Activated B cell treated with CpG ODN at 0.5 μM for 24 hours (primary cell): Measurements from ENCODE around the gene SND1. TPM values are rescaled to one million over a fixed set of nuclear protein-coding genes. Genes with fewer than 3 reads are reported as not detected.

Experiments used
- ATAC-seq: fragments of 200-7000 bp; cut with Tn5 transposase; one replicate; pipeline ENCODE4 v1.10.0; 2021; ENCODE audit warnings: low read depth, mild to moderate bottlenecking, moderate library complexity
- CTCF ChIA-PET: fragments of 350-600 bp; sonication (Branson Sonifier 250); formaldehyde crosslinking; loops from one replicate; lab custom pipeline; 2021; ENCODE audit warnings: antibody characterized with exemption; lab: Charles Lee
- POLR2A ChIA-PET: fragments of 350-600 bp; sonication (Branson Sonifier 250); formaldehyde crosslinking; loops from one replicate; lab custom pipeline; 2021; ENCODE audit warnings: antibody characterized with exemption; lab: Charles Lee
- DNase-seq: peaks from one replicate; pipeline ENCODE4 v3.0.0; 2022
- H3K27ac Mint-ChIP-seq: one replicate; pipeline ENCODE4 v1.8.0; 2020; ENCODE audit warnings: mixed read lengths
- H3K27me3 Mint-ChIP-seq: one replicate; pipeline ENCODE4 v1.8.0; 2021; ENCODE audit warnings: mixed read lengths
- H3K36me3 Mint-ChIP-seq: one replicate; pipeline ENCODE4 v1.8.0; 2021; ENCODE audit warnings: low read depth, mixed read lengths
- H3K4me1 Mint-ChIP-seq: one replicate; pipeline ENCODE4 v1.8.0; 2021; ENCODE audit warnings: mixed read lengths
- H3K4me3 Mint-ChIP-seq: one replicate; pipeline ENCODE4 v1.8.0; 2020; ENCODE audit warnings: mild to moderate bottlenecking, mixed read lengths
- H3K9me3 Mint-ChIP-seq: one replicate; pipeline ENCODE4 v1.8.0; 2020; ENCODE audit warnings: mixed read lengths
- intact Hi-C: fragments of 100-400 bp; cut with micrococcal nuclease; formaldehyde crosslinking; loops from one replicate; pipeline ENCODE4 v1.15.1; 2024
- total RNA-seq: library from RNA; stranded (reverse); gene quantifications from 2 replicates; pipeline ENCODE4 v1.2.3, GENCODE V29; 2022
- TF ChIP-seq, protein P1 (sequence below): fragments of 200-600 bp; IDR thresholded peaks from one replicate; pipeline ENCODE4 v1.8.0; 2022; ENCODE audit warnings: antibody characterized with exemption, mild to moderate bottlenecking

Gene SND1
- total RNA-seq, 1 donor from 2014 or later: 215 TPM

DNA sequence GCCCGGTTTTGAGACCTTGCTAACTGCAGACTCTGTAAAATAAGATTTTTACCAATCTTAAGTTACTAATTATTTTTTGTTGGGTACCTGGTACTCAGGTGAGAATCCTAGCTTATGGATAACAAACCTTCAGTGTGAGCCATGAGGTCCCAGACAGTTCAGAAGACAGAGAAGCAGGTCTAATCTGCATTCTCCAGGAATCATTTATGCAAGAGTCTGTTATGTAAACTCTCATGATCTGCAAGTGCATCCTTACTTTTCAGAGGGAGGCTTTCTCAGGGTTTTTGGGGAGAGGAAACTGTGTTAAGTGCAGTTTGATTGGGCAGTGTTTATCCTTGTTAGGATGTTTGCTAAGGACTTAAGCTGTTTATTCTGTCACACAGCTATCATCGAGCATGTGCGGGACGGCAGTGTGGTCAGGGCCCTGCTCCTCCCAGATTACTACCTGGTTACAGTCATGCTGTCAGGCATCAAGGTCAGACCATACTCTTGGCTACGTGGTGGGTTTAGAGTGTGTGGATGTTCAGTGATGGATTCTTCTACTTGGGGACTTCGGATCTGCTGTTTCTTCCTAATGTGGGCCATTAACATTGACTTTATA is 50.2 kb downstream of the SND1 start:
- H3K36me3 Mint-ChIP-seq: peaks cover 93% of the 10 kb centered on the region
- no peaks in the 10 kb centered on the region for H3K9me3 Mint-ChIP-seq
- H3K4me1 Mint-ChIP-seq: no peaks in the 10 kb centered on the region
- ATAC-seq (no peak), DNase-seq (no peak)
- ChIA-PET CTCF (interaction anchor here (1.2 kb wide), 1 partner anchor 508 kb away, joined by 4 read pairs; no protein-coding TSS in a partner anchor), POLR2A (no interaction called here)
- intact Hi-C loops: no loop called here
- H3K27me3 Mint-ChIP-seq: no peaks in the 10 kb centered on the region
- H3K27ac Mint-ChIP-seq: no peak overlapping the region
- no peak overlapping the region for H3K4me3 Mint-ChIP-seq
- TF ChIP-seq, protein P1, sequence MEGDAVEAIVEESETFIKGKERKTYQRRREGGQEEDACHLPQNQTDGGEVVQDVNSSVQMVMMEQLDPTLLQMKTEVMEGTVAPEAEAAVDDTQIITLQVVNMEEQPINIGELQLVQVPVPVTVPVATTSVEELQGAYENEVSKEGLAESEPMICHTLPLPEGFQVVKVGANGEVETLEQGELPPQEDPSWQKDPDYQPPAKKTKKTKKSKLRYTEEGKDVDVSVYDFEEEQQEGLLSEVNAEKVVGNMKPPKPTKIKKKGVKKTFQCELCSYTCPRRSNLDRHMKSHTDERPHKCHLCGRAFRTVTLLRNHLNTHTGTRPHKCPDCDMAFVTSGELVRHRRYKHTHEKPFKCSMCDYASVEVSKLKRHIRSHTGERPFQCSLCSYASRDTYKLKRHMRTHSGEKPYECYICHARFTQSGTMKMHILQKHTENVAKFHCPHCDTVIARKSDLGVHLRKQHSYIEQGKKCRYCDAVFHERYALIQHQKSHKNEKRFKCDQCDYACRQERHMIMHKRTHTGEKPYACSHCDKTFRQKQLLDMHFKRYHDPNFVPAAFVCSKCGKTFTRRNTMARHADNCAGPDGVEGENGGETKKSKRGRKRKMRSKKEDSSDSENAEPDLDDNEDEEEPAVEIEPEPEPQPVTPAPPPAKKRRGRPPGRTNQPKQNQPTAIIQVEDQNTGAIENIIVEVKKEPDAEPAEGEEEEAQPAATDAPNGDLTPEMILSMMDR: no peak

DNA sequence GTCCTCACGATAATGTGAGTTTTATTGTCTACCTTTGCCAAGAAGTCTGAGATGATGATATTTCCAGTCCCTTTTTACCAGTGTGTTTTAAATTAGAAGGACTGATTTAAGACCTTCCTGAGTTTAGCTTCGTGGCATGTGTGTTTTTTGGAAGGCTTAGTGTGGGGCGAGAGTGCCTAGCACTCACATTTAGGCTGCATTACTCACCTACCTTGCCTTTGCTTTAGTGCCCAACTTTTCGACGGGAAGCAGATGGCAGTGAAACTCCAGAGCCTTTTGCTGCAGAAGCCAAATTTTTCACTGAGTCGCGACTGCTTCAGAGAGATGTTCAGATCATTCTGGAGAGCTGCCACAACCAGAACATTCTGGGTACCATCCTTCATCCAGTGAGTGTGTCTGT is 50.9 kb downstream of the SND1 start:
- no peak for DNase-seq
- TF ChIP-seq, protein P1: no peak
- CTCF ChIA-PET: interaction anchor here (1.2 kb wide), 1 partner anchor 507 kb away, joined by 4 read pairs; no protein-coding TSS in a partner anchor
- Mint-ChIP-seq H3K27ac (no peak overlapping the region), H3K4me1 (no peaks in the 10 kb centered on the region), H3K9me3 (no peaks in the 10 kb centered on the region), H3K27me3 (no peaks in the 10 kb centered on the region), H3K4me3 (no peak overlapping the region), H3K36me3 (peaks cover 92% of the 10 kb centered on the region)
- ATAC-seq: no peak
- intact Hi-C loops: no loop called here
- POLR2A ChIA-PET: no interaction called here

GRCh38 chr7:127704211-127704610 is 52.2 kb downstream of the SND1 start:
- TF ChIP-seq, protein P1: no peak
- Mint-ChIP-seq H3K27ac (no peak overlapping the region), H3K4me3 (no peak overlapping the region), H3K4me1 (no peaks in the 10 kb centered on the region), H3K36me3 (peaks cover 89% of the 10 kb centered on the region), H3K9me3 (no peaks in the 10 kb centered on the region), H3K27me3 (no peaks in the 10 kb centered on the region)
- no peak for ATAC-seq
- ChIA-PET CTCF (interaction anchor here (11.9 kb wide), 1 partner anchor 505 kb away, joined by 293 read pairs; no protein-coding TSS in a partner anchor), POLR2A (no interaction called here)
- no peak for DNase-seq
- intact Hi-C loops: no loop called here

GRCh38 chr7:127705461-127705959 is 53.5 kb downstream of the SND1 start:
- POLR2A ChIA-PET: no interaction called here
- TF ChIP-seq, protein P1: no peak
- CTCF ChIA-PET: interaction anchor here (11.9 kb wide), 1 partner anchor 504 kb away, joined by 293 read pairs; no protein-coding TSS in a partner anchor
- ATAC-seq (no peak), DNase-seq (no peak)
- H3K27me3 Mint-ChIP-seq: no peaks in the 10 kb centered on the region
- H3K27ac Mint-ChIP-seq: no peak overlapping the region
- H3K36me3 Mint-ChIP-seq: peaks cover 90% of the 10 kb centered on the region
- intact Hi-C loops: no loop called here
- no peaks in the 10 kb centered on the region for H3K9me3 Mint-ChIP-seq
- no peaks in the 10 kb centered on the region for H3K4me1 Mint-ChIP-seq
- H3K4me3 Mint-ChIP-seq: no peak overlapping the region

DNA sequence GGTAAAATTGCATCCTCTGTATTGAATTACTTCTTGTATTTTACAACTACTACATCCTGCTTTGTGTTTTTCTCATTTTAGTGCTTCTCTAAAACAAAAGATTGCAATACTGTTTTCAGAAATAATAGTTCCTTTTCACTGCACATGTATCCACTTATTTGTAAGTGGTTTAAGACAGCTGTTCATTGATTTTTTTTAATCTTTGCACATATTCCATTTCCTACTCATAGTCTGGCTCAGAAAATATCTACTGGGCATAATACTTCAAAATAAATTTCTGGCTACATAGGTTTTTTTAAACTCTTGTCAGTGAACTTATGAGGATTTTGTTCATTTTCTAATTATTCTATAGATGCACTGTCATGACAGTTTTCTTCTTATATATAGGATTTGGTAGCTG is 54.8 kb downstream of the SND1 start:
- ATAC-seq (no peak), DNase-seq (no peak)
- intact Hi-C loops: no loop called here
- ChIA-PET POLR2A (interaction anchor here (2.7 kb wide), 1 partner anchor 503 kb away, joined by 11 read pairs; no protein-coding TSS in a partner anchor), CTCF (interaction anchor here (0.8 to 11.9 kb wide), 4 partner anchors 8 to 503 kb away, joined by 3 to 293 read pairs (median 8); no protein-coding TSS in a partner anchor)
- Mint-ChIP-seq H3K4me1 (no peaks in the 10 kb centered on the region), H3K9me3 (no peaks in the 10 kb centered on the region), H3K4me3 (no peak overlapping the region), H3K27ac (no peak overlapping the region), H3K36me3 (peaks cover 89% of the 10 kb centered on the region), H3K27me3 (no peaks in the 10 kb centered on the region)
- TF ChIP-seq, protein P1: no peak
